Choroid plexus epithelial cell (primary cell): ENCODE data around the gene PPP1R14D.

Experiments
- DNase-seq: peaks from one replicate; pipeline ENCODE4 v3.0.0-alpha.2; 2010; ENCODE audit warnings: low read depth
- H3K4me3 ChIP-seq: 2 replicates; pipeline ENCODE4 v1.5.1; 2011; ENCODE audit warnings: low read depth, mild to moderate bottlenecking, control low read depth, low read length, moderate library complexity
- TF ChIP-seq, protein P1 (sequence below): conservative IDR thresholded peaks from 2 replicates; pipeline ENCODE4 v1.5.1; 2011; ENCODE audit warnings: low read depth, mild to moderate bottlenecking, control low read depth, inconsistent platforms, low read length, moderate library complexity

Gene PPP1R14D

GRCh38 chr15:40843885-40844695 lies 15.6 kb upstream of the PPP1R14D start, which contains the start of gene SPINT1:
Gene SPINT1, plus strand, starts transcription at chr15:40844048. Its CDS starts 507 bp downstream, at chr15:40844555.
- TF ChIP-seq, protein P1, sequence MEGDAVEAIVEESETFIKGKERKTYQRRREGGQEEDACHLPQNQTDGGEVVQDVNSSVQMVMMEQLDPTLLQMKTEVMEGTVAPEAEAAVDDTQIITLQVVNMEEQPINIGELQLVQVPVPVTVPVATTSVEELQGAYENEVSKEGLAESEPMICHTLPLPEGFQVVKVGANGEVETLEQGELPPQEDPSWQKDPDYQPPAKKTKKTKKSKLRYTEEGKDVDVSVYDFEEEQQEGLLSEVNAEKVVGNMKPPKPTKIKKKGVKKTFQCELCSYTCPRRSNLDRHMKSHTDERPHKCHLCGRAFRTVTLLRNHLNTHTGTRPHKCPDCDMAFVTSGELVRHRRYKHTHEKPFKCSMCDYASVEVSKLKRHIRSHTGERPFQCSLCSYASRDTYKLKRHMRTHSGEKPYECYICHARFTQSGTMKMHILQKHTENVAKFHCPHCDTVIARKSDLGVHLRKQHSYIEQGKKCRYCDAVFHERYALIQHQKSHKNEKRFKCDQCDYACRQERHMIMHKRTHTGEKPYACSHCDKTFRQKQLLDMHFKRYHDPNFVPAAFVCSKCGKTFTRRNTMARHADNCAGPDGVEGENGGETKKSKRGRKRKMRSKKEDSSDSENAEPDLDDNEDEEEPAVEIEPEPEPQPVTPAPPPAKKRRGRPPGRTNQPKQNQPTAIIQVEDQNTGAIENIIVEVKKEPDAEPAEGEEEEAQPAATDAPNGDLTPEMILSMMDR: no peak
- peak within 1 kb of the TSS; percentile 54 for H3K4me3 ChIP-seq
- DNase-seq: no peak

- peak overlapping the region; percentile 54 for H3K4me3 ChIP-seq
- TF ChIP-seq, protein P1: no peak
- DNase-seq: no peak
These were observed 14.9 kb upstream of the PPP1R14D start for GRCh38 chr15:40843261-40843884.

DNA sequence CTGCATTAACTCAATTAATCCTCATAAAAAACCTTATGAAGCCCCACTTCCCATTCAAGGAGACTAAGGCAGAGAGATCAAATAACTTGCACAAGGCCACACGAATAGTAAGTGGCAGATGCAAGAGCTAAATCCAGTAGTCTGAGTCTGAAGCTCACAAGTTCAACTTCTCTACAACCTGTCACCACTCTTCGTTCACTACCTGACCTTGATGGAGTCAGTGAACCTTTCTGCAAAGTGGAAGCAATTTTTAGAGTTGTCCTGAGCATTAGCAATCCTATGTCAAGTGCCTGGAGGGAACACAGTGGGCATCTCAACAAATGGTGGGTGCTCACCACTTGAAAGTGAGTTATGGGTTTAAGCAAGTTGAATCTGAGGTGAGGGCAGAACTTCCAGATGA lies 13.2 kb upstream of the PPP1R14D start:
- no peak overlapping the region for H3K4me3 ChIP-seq
- TF ChIP-seq, protein P1: no peak

DNA sequence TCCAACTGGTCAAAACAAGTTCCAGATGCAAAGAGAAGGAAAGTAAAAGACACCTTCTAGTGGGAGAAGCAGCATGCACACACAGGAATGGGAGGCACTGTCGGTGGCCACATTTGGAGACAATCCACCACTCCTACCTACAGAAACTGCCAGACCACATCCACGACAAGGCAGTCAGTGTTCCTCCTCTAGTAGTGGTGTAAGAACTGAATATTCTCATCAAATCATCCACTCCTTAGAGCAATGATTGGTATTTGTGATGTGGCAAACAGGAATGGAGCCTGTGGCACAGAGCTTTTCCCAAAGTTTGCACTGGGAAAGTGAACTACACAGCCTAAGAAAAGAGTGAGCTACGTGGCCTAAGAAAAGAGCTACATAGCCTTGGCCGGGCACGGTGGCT lies 10.2 kb upstream of the PPP1R14D start:
- TF ChIP-seq, protein P1: no peak
- no peak overlapping the region for H3K4me3 ChIP-seq
- DNase-seq: no peak

More for the DNA sequence above, 13.2 kb upstream of the PPP1R14D start:
- no peak for DNase-seq

- H3K4me3 ChIP-seq: no peak overlapping the region
- DNase-seq: no peak
- TF ChIP-seq, protein P1: no peak
These were observed 7.5 kb upstream of the PPP1R14D start for GRCh38 chr15:40836020-40836419.

GRCh38 chr15:40832903-40833302 lies 4.4 kb upstream of the PPP1R14D start:
- TF ChIP-seq, protein P1: no peak
- DNase-seq: no peak
- H3K4me3 ChIP-seq: no peak overlapping the region
